Loucy (cell line): ENCODE results near the gene GPR152.

ENCODE experiments used
- CTCF ChIP-seq: fragments of 200-600 bp; sonication (generic); conservative IDR thresholded peaks from 2 replicates; pipeline ENCODE4 v1.5.1; 2014; ENCODE audit warnings: mild to moderate bottlenecking, antibody characterized with exemption, low read length
- EZH2phosphoT487 ChIP-seq: fragments of 200-600 bp; IDR thresholded peaks from 2 replicates; pipeline ENCODE4 v1.6.1; 2018; ENCODE audit warnings: antibody characterized with exemption, mild to moderate bottlenecking, moderate library complexity, borderline replicate concordance

GRCh38 chr11:67420646-67421429, 31.7 kb downstream of the GPR152 start:
- TF ChIP-seq CTCF = no peak
- TF ChIP-seq EZH2phosphoT487 = no peak
